ENCODE measurements around the gene ITGB3.
"Not testable (repeated sequence)": the region's sequence is repeated elsewhere in the genome, so short reads cannot be mapped to it uniquely, and the experiment has no call there.

ITGB3 gene

DNA sequence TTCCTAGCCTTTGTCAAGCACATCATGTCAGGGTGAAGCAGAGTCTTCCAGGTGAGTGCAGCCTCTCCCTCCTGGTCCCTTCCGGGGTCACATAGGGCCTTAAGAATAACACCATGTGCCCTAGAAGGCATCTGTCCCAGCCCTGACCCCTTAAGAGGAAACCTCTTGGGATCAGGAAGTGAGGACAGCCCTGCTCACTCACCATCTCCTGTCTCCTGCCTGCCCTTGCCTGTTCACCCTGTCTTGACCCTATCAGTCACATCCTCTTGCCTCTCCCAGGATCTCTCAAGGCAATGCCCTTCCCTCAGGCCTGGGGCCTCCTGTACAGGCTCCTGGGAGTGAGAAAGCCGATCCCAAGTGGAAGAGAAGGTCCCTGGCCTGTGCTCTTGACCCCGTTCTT, 30.6 kb upstream of the ITGB3 start:
- no peak for DNase-seq (ENCODE audit: low read depth)

DNA sequence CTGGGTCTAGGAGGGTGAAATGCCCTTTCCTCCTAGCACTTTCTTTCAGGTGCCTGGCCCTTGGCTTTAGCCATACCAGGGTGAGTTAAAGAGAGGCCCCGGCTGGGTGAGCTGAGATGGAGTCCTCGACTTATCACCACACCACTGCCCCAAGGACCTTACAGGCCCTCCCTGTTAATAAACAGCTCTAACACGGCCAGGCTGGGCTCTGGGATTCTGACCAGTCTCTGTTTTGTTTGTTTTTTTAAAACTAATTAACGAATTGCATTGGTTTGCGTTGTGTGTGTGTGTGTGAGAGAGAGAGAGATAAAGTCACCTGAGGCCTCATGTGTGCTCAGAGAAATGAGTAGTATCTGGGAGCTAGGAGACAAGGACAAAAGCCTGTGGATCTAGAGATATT, 30.2 kb upstream of the ITGB3 start:
- no peak for DNase-seq (ENCODE audit: low read depth)

DNA sequence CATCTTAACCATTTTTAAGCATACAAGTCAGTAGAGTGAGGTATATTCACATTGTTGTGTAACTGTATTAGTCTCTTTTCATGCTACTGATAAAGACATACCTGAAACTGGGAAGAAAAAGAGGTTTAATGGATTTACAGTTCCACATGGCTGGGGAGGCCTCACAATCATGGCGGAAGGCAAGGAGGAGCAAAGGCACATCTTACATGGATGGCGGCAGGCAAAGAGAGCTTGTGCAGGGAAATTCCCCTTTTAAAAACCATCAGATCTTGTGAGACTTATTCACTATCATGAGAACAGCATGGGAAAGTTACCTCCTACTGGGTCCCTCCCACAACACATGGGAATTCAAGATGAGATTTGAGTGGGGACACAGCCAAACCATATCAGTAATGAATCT, 29.6 kb upstream of the ITGB3 start:
- DNase-seq (ENCODE audit: low read depth) = not testable (repeated sequence)

DNA sequence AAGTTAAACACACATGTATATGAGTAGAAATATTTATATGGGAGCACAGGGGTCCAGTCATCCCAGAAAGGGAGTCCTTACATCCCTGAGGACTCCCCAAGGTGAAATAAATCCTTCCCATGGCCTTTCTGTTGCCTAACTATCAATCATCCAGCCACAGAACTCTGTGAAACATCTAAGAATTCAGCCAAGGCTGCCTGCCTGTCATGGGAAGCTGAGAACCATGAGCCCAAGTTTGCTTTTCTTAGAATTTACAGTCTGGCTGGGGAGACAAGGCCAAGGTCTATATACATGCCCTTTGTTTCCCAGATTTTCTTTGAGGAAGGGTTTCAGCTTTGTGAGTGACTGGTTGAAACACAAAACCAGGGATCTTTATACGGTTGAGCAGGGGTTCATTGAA, 28.7 kb upstream of the ITGB3 start:
- DNase-seq (ENCODE audit: low read depth) = no peak

DNA sequence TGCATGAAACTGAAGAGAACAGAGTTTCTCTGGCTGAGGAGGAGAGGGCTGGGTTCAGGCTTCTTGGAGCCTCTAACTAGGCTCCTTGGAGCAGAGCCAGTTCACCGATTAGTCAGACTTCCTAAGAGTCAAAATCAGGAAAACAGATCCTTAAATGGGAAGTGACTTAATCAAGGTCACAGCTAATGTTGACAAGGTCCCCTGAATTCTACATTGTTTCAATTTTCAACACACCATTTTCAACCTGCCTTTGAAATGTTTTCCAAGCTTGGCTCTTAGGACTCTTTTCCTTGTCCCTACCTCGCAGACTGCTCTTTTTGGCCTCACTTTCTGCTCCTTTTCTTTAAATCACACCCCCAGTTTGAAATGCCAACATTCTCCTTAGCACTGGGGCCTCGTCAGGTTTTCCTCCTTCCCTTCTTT, 28.2 kb upstream of the ITGB3 start:
- no peak for DNase-seq (ENCODE audit: low read depth)

DNA sequence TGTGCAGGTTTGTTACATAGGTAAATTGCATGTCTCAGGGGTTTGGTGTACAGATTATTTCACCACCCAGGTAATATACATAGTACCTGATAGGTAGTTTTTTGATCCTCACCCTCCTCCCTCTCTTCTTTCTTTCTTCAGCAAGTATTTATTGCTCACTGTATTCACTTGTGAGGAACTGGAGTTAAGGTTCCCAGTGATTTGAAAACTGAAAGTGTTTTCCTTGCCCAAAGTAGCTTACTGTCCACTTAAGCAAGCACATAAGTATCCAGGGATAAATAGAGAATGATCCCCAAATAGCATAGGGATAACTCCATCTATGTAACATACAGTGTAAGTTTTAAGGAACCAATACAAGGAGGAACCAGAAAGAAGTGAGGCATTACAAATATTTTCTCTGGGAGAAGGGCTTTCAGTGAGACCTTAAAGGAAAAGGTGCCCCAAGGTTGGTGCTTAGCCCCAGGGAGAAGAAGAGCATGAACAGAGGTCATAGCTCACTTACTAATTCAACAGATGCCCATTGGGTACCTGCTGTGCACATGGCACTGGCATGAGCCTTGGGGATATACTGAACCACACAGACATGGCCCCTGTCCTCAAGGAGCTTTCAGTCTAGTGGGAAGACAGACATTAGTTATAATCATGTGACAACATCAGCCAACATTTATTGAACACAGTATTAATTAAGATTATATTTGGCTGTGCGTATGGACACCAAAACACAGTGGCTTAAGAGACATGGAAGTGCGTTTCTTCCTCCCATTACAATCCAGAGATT, 27.5 kb upstream of the ITGB3 start:
- no peak for DNase-seq (ENCODE audit: low read depth)

DNA sequence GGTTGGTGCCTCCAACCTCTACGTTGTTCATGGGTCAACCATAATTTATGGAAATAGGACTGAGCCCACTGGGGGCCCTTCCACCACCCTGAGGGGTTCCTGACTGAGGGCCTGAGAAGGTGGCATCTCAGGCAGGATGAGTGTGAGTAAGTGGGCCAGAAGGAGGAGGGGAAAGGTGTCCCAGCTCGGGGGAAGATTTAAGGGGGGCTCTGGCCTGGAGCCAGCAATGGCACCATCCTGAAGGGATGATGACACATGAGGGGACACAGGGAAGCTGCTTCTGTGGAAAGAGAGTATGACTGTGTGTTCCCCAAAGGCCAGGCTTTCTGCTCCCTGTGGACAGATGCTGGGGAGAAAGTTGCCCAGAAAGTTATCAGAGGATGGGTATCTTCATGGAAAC, 25.8 kb upstream of the ITGB3 start:
- no peak for DNase-seq (ENCODE audit: low read depth)

DNA sequence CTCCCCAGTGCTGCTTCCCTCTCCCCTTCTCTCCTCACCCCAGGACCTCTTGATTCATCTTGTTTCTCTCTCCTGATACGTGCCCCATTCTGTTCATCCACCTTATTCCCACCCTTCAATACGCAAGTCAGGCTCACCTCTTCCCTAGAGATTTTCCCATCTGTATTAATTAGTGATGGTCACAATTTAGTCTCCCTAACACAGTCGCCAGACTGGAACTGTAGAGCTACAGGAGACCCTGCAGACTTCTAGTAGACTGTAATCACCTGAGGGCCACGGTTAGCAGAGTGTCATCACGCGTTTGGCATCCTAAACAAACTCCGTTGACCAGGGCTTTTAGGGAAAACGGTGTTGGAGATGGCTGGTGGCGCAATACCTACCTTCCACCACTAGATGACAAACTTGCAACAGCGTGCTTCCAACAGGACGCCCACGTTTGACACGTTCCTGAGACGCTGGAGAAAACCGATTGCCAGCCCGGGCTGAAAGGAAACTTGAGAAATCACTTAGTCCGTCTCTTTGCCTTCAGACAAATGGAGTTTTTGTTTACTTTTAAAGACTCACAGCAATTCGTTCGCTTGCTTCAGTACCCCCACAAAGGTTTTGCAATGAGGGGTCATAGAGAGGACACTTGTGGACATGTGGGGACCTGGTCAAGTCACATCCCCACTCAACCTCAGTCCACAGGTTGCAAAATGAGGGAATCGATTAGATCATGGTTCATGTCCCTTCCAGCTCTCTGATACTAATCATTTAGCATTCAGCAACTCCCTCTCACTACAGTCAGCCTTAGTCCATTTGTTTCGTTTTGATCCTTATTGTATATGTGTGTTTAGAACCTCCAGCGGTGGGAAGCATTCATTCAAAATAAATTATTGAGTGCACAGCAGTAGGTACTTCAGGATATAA, 23.8 kb upstream of the ITGB3 start:
- DNase-seq (ENCODE audit: low read depth) = peak; percentile 57

DNA sequence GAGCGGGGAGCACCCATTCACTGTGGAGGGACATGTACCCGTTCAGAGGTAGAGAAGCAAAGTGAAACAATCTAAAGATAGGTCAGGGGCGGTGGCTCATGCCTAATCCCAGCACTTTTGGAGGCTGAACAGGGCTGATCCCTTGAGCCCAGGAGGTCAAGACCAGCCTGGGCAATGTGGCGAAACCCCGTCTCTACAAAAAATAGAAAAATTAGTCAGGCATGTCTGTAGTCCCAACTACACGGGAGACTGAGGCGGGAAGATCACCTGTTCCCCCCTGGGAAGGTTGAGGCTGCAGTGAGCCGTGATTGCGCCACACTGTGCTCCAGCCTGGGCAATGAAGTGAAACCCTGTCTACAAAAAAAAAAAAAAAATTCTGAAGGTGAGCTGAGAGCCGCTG, 22.8 kb upstream of the ITGB3 start:
- DNase-seq (ENCODE audit: low read depth) = no peak

DNA sequence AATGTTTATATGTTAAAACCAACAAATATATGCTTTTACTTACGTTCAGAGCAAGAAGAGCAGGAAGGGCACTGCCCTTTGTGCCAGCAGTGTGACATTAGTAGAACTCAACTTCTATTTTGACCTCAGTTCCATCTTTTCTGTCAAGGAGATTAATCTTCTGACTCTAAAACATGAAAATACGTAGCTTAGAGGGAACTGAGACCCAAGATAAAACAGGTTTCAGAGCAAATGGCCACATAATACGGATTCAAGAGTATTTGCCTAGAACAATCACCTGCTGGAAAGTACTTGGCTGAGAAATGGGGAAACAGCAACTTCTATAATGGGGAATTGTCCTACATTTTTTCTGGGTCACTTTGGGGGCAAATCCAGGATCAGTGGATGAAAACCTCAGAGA, 22.3 kb upstream of the ITGB3 start:
- DNase-seq (ENCODE audit: low read depth) = no peak

DNA sequence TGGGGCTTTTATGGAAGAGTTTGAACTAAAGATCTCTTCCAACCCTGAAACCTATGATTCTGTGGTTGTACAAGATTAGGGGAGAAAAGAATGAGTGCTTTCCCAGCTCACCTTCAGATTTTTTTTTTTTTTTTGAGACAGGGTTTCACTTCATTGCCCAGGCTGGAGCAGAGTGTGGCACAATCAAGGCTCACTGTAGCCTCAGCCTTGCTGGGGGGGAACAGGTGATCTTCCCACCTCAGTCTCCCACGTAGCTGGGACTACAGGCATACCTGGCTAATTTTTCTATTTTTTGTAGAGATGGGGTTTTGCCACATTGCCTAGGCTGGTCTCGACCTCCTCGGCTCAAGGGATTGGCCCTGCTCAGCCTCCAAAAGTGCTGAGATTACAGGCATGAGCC, 21.8 kb upstream of the ITGB3 start:
- no peak for DNase-seq (ENCODE audit: low read depth)

DNA sequence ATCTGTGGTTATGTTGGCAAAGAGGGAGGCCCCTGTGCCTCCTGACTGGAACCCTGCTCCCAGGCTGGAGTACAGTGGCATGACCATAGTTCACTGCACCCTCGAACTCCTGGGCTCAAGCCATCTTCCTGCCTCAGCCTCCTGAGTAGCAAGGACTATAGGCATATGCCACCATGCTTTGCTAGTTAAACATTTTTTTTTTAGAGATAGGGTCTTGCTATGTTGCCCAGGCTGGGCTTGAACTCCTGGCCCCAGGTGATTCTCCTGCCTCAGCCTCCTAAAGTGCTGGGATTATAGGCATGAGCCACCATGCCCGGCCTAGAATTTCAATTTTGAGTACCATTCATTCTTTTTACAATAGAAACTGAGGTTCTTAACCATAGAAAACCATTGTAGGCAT, 21.2 kb upstream of the ITGB3 start:
- DNase-seq (ENCODE audit: low read depth) = no peak

DNA sequence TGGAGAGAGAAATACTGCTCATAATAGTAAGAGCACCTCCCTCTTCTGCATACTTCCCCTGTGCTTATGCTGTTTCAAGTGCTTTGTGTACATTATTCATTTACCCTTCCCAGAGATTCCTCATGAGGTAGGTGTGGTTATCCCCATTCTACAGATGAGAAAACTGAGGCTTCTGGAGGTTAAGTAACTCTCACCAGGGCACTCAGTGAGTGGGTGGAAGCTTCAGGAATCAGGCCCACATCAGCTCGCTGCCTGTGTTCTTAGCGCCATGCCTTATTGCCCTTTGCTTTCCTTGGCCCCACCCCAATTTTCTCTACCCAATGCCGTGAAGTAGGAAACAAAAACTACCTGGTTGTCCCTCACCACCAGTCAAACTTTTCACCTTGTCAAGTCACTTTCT, 18.1 kb upstream of the ITGB3 start:
- DNase-seq (ENCODE audit: low read depth) = no peak

DNA sequence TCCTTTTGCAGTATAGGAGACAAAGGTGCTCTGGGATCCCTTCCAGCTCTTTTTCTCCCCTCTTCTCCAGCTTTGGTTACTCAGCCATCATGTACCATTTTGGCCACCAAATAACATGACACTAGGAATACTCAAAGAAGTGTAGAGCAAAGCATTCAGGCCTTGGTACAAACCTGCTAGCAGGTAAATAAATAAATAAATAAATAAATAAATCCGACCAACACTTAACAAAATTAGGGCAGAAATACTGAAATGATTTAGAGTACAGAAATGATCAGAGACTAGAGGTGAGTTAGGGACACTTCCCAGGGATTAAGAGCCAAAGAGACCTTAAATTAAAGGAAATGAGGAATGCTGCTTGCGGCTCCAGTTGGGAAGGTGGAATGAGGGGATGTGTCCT, 17.7 kb upstream of the ITGB3 start:
- DNase-seq (ENCODE audit: low read depth) = no peak

DNA sequence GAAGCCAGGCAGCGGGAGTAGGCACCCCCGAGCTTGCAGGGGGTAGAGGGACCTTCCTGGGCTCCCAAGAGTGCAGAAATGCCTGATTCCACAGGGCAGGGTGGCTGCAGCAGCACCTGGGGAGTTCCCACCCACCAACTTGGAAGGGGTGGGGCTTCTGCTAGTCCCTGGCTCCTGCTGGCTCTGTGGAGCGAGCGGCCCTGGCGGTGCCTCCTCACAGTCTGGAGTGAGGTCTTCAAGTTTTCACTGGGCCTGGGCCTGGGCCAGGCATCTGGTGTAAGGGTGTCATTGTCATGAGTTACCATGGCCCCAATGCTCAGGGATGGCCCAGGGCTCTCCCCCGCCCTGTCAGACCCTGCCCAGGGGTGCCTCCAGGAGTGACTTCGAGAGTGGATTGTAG, 15.8 kb upstream of the ITGB3 start:
- DNase-seq (ENCODE audit: low read depth) = no peak

DNA sequence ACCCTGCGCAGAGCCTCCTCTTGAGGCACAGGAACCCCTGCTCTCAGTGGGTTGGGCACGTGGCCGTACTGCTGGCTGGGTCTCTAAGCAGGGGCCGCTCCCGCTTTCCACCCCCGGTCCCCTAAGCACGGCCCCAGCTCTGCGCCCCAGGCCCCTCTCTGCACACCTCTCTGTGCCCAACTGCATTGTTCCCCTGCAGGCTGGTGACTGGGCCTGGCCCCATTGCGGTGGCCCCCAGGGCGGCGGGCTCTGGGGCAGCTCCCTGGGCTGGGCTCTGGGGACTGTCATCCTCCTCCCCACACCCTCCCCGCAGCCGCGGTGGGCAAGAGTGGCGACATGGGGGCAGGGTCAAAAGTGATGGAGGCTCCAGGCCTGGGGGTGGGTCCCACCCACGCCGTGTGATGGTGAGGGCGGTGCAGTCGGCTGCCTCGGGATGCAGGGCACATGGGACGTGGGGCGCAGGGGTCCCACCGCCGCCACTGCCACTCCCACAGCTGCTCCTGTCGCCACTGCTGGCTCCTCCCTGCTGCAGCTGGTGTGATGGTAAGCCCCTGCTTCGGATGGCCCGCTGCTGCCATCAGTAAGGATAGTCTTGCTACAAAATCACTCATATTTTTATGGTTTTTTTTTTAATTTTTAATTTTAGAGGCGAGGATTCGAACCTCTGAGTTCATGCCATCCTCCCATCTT, 15.2 kb upstream of the ITGB3 start:
- no peak for DNase-seq (ENCODE audit: low read depth)

DNA sequence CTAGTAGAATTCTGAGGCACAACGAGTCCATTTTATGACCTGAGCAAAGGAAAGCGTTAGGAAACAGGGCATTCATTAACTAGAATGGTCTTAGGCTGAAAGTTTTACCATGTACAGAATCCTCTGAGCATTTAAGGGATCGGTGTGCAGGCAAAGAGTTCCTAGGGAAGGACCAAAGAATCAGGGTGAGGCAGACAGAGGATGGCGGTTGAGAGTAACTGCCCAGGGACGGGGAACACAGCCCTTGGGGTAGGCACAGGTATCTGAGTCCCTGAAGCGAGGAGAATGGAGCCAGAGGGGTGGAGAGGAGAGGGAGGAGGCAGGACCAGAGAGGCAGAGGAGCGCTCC, 14.0 kb upstream of the ITGB3 start:
- no peak for DNase-seq (ENCODE audit: low read depth)

DNA sequence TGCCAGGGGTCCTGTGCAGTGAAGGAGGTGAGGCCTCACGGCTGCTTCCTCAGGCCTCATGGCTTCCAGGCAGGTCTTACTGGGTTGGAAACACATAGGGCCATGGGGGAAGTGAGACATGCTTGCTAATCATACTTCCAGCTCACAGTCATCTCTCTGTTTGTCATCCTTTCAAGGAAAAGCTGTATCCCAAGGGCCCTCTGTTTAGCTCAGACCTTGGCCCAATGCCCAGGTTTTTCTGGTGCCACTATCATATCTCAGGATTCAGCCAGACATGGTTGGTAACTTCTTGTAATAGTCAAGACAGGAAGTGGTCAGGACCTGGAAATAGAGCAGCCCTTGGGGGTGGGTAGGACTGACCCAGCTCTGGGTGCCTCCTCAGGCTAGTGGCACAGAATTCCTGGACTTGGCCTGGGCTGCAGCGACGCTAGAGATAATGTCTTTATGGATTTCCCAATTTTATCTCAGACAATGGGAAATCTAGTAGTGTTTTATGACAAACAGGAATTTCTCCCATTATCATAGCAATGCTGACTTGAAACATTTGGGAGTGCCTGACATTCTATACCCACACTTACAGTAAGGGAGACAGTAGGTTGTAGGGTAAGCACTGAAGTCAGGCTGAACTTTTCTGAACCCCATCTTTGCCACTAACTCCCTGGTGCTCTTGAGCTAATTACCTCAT, 13.5 kb upstream of the ITGB3 start:
- no peak for DNase-seq (ENCODE audit: low read depth)

DNA sequence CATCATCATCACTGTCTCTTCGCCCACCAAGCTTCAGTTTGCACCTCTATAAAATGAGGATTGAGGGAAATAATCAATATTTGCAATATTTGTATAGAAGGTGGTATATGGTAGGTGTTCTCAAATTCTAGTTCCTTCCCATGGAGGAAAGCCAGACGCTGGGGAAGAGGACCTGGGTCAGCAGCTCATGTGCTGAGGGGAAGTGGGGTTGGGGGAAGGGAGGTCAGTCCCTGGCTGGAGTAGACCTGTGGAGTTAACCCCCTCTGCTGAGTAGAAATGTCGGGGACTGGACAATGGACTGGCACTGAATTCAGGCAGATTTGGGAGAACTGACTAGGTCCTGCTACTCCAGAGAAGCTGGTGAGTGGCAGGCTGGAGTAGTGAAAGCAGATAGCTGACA, 12.8 kb upstream of the ITGB3 start:
- no peak for DNase-seq (ENCODE audit: low read depth)

DNA sequence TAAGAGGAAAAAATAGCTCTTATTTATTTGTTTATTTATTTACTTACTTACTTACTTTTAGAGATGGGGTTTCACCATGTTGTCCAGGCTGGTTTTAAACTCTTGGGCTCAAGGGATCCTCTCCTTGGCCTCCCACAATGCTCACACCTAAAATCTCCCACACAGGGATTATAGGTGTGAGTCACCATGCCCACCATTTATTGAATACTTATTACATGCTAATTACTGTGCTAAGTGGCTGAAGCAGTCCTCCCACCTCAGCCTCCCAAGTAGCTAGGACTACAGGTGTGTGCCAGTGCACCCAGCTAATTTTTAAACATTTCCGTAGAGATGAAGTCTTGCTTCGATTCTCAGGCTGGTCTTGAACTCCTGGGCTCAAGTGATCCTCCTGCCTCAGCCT, 11.0 kb upstream of the ITGB3 start:
- no peak for DNase-seq (ENCODE audit: low read depth)

DNA sequence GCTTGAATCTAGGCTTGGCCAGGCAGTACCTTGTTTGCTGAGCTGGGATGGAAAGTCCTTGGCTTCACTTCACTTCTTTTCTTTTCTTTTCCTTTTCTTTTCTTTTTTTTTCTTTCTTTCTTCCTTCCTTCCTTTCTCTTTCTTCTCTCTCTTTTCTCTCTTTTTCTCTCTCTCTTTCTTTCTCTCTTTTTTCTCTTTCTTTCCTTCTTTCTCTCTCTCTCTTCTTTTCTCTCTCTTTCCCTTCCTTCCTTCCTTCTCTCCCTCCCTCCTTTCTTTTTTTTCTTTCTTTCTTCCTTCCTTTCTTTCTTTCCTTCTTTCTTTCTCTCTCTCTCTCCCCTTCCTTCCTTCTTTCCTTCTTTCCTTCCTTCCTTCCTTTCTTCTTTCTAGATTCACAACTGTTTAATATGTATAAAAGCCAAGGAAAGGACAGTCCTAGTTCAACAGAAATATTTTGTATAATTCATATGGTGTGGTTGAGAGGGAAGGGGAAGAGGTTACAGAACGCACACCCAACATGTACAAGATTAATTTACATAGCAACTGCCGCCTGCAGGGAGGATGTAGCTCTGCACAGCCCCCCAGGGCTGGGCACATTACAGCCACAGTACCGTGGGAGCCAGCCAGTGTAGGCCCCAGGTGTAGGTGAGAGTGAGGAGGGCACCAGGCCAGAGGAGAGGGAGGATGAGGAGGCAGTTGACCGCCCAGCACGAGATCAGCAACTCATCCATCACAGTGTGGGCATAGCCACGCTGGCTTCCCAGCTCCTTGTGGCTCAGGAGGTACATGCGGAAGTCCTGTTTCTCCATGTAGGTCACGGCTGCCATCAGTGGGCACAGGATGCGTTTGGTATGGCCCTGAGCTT, 9.7 kb upstream of the ITGB3 start:
- no peak for DNase-seq (ENCODE audit: low read depth)
